Omental fat pad (tissue), 4 donors: ENCODE results near the gene RPA3. TPM values are rescaled to one million over a fixed set of nuclear protein-coding genes. Genes with fewer than 3 reads are reported as not detected.

Source experiments
- ATAC-seq: fragments of 150-250 bp; one replicate; pipeline ENCODE4 v1.9.1; 2016; ENCODE audit warnings: mild to moderate bottlenecking, moderate library complexity; ENCODE audit not compliant: low FRiP score
- DNase-seq: peaks from one replicate; pipeline ENCODE4 v3.0.0-alpha.2; 2019; ENCODE audit warnings: low spot score
- total RNA-seq, 4 donors: library from RNA; depleted of rRNA; stranded (reverse); fragments of >200 nt; gene quantifications; one replicate each; pipeline ENCODE4 v1.1.0, GENCODE V29; 2016
- TF ChIP-seq, protein P1 (sequence below), 3 donors: fragments of 450-650 bp; IDR thresholded peaks; one replicate each; pipeline ENCODE4 v1.5.1; 2016 to 2017; ENCODE audit warnings: antibody characterized with exemption in 3 of 3, mild to moderate bottlenecking in 3 of 3, moderate library complexity in 2 of 3

RPA3 gene
- total RNA-seq, 4 donors from 2014 or later, result 9.7 to 19.3 (median 17.9) TPM

DNA sequence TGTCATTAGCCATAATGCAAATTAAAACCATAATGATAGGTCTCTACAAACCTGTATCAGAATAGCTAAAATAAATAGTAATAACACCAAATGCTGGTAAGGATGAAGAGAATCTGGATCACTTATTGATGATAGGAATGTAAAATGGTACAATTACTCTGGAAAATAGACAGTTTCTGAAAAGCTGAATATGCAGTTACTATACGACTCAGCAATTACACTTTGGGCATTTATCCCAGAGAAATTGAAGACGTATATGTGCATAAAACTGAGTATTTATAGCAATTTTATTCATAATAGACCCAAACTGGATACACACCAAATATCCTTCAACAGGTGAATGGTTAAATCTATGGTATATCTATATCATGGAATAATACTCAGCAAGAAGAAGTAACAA is 7.9 kb downstream of the RPA3 start:
- TF ChIP-seq, protein P1, sequence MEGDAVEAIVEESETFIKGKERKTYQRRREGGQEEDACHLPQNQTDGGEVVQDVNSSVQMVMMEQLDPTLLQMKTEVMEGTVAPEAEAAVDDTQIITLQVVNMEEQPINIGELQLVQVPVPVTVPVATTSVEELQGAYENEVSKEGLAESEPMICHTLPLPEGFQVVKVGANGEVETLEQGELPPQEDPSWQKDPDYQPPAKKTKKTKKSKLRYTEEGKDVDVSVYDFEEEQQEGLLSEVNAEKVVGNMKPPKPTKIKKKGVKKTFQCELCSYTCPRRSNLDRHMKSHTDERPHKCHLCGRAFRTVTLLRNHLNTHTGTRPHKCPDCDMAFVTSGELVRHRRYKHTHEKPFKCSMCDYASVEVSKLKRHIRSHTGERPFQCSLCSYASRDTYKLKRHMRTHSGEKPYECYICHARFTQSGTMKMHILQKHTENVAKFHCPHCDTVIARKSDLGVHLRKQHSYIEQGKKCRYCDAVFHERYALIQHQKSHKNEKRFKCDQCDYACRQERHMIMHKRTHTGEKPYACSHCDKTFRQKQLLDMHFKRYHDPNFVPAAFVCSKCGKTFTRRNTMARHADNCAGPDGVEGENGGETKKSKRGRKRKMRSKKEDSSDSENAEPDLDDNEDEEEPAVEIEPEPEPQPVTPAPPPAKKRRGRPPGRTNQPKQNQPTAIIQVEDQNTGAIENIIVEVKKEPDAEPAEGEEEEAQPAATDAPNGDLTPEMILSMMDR (IDR thresholded peaks at IDR 0.05), result no peak
- DNase-seq (no peak), ATAC-seq (no peak)

DNA sequence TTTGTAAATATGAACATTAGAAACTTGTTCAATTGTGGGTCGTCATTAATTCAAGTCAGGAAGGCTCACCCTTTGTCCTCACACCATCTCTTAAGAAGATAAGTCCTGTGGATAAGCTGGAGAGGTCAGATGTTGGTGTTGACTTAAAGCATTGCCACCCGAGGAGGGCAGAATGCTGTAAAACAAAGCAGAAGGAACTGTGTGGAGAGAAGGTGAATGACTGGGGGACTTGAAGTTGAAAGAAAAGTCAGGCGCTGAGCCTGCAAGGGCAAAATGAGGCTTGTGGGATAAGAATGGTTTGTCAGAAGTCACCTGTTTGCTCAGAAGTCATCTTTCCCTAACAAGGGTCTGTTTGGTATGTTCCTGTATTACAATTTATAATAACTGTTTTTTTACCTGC is 9.1 kb downstream of the RPA3 start:
- ATAC-seq, result no peak
- no peak for DNase-seq
- TF ChIP-seq, protein P1 (IDR thresholded peaks at IDR 0.05), result no peak

DNA sequence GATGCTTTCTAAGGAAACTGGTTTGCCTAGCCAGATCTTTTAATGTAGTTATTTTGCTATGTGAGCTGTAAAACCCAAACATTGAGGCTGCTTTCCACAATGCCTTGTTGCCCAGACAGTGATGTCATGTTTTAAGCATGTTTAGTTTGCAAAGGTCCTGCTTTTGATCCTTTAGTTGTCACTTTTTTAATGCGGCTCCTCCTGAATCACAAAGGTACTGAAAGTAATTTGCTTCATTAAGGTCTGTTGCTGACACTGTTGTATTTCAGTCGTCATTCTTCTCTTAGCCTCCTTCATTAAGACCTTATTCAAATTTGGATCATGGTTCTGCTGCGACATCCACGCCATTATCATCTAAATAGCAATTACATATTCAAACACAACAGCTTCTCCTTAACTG is 10.6 kb downstream of the RPA3 start:
- TF ChIP-seq, protein P1 (IDR thresholded peaks at IDR 0.05), result no peak

DNA sequence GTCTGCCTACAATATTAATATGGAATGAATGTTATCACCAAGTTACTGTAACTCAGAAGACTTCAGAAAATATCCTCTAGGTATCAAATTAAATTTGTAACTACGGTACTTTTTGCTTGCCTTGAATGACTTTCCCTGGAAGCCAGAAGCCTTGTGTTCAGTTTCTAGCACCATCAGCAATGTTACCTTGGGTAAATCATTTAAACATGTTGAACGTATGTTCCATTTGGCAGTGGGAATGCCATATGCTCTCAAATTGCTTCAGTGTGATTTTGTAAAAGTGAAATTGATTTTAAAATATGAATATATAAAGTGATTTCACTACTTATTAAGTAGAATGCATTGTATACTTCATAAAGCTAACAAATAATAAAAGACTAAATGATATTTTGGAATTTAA is 11.2 kb downstream of the RPA3 start:
- TF ChIP-seq, protein P1 (IDR thresholded peaks at IDR 0.05), result no peak
- ATAC-seq (no peak), DNase-seq (no peak)

More for the DNA sequence above, 10.6 kb downstream of the RPA3 start:
- DNase-seq (no peak), ATAC-seq (no peak)

DNA sequence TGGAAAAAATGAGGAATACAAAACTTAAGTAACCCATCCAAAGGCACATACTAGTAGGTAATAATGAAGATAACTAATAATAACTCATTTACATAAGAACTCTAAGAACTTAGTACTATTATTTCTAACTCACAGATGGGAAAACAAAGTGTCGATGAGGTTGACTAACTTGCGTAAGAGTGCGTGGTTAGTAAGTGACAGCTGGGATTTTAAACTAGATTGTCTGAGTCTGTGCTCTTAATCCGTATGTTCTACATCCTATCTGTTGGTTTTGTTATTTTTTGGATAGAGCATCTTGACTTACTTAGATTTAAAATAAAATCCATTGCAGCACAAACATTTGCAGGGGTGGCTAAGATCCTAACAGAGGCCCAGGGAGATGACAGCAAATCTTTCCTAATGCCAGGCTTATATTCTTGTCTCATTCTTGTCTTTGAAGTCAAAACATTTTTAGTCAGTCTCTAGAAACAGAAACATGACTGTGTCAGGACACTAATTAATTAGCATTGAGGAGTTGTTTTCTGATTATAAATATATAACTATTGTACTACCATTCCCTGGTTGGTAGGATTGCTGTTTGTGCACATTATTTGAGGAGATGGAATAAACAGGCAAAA is 11.7 kb downstream of the RPA3 start:
- no peak for ATAC-seq
- DNase-seq, result no peak
- TF ChIP-seq, protein P1 (IDR thresholded peaks at IDR 0.05), result no peak

DNA sequence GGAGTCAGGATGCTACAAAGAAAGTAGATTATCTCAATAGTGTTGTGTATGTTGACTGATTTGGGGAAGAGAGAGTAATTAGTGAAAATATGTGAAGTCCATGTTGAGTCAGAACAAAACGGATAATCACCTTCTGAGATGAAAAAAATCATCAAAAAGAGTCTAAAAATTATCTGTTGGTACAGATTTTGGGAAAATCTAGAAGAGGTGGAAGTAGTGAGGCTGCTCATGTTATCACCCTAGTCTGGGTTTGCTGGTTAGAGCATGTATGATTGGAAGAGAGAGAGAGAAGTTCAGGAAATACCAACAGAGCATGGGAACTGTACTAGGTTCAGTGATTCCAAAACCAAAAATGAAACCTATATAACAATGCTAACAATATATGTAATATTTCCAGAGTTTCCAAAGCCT is 12.3 kb downstream of the RPA3 start:
- no peak for ATAC-seq
- DNase-seq, result no peak

DNA sequence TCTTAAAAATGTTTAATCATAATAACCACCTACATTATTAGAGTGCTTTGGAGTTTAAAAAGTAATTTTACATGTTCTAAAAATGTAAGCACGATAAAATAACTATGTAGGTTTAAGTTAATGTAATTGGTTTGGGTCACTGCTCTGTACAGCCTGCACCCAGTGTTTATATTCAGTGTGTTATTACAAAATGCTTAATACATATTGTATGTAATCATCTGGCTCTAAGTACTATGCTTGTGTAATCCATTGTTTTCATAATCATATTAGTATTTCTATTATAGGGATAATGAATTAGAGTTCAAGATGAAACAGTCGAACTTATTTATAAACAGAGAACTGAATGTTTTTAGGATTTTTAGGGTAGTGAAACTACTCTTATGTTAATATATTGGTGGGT is 13.1 kb downstream of the RPA3 start:
- DNase-seq, result no peak
- ATAC-seq, result no peak
- TF ChIP-seq, protein P1 (IDR thresholded peaks at IDR 0.05), result no peak

More for the DNA sequence above, 12.3 kb downstream of the RPA3 start:
- TF ChIP-seq, protein P1 (IDR thresholded peaks at IDR 0.05), result no peak
